Subcutaneous abdominal adipose tissue (tissue), 5 donors: Measurements from ENCODE around the gene BRD7.

Experiments used
- H3K27ac ChIP-seq: one replicate; pipeline ENCODE4 v1.7.0; 2013; ENCODE audit warnings: low read depth, mild to moderate bottlenecking, inconsistent platforms, low read length, moderate library complexity
- H3K27me3 ChIP-seq, 5 donors: one replicate each; pipeline ENCODE4 v1.7.0; 2013; ENCODE audit warnings: low read length in 5 of 5, inconsistent platforms in 1 of 5; ENCODE audit not compliant: control insufficient read depth in 5 of 5, insufficient read depth in 4 of 5
- H3K36me3 ChIP-seq, 5 donors: one replicate each; pipeline ENCODE4 v1.7.0; 2013; ENCODE audit warnings: low read length in 5 of 5; ENCODE audit not compliant: control insufficient read depth in 5 of 5, insufficient read depth in 5 of 5
- H3K4me1 ChIP-seq, 5 donors: one replicate each; pipeline ENCODE4 v1.7.0; 2013; ENCODE audit warnings: low read length in 5 of 5, mild to moderate bottlenecking in 3 of 5, moderate library complexity in 1 of 5; ENCODE audit not compliant: control insufficient read depth in 5 of 5, insufficient read depth in 5 of 5
- H3K4me3 ChIP-seq, 5 donors: one replicate each; pipeline ENCODE4 v1.7.0; 2013; ENCODE audit warnings: low read length in 5 of 5, low read depth in 1 of 5
- H3K9ac ChIP-seq, 5 donors: one replicate each; pipeline ENCODE4 v1.7.0; 2013; ENCODE audit warnings: low read length in 5 of 5, mild to moderate bottlenecking in 4 of 5, moderate library complexity in 3 of 5
- H3K9me3 ChIP-seq, 5 donors: one replicate each; pipeline ENCODE4 v1.7.0; 2013; ENCODE audit warnings: low read length in 5 of 5; ENCODE audit not compliant: control insufficient read depth in 5 of 5
- donor health status: healthy.
- donor health status: healthy.
- donor health status: healthy.
- donor health status: healthy.
- donor health status: healthy.

BRD7 gene

DNA sequence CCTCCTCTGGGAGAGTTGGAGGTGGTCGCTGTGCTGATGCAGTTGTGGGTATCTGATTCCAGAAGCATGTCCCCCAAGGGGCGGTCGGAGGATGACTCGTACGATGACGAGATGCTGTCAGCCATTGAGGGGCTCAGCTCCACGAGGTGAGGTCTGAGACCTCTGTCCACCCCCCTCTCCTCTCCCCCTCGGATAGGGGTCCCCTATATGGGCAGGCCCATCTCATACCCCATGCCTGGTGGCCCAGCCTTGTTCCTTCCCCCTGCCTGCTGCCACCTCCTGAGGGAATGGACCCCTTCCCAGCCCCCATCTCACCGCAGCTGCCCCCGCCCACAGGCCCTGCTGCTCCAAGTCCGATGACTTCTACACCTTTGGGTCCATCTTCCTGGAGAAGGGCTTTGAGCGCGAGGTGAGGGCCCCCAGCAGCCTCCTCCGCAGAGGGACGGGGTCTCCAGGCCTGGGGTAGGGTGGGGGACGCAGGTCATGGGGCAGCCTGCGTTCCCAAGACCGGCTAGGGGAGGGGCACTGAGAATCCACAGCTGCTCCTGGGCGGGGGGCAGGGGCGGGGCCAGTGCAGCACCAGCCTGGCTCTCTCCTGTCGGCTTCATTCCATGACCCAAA is 63.2 kb downstream of the BRD7 start:
- no peak overlapping the region for H3K9ac ChIP-seq
- H3K9me3 ChIP-seq: no peaks in the 10 kb centered on the region
- no peaks in the 10 kb centered on the region for H3K27me3 ChIP-seq
- peaks cover 0 to 74% (median 13%) of the 10 kb centered on the region in 5 donors for H3K36me3 ChIP-seq
- no peak overlapping the region for H3K27ac ChIP-seq
- no peak overlapping the region for H3K4me3 ChIP-seq
- peaks cover 2 to 13% (median 8%) of the 10 kb centered on the region in 5 donors for H3K4me1 ChIP-seq

DNA sequence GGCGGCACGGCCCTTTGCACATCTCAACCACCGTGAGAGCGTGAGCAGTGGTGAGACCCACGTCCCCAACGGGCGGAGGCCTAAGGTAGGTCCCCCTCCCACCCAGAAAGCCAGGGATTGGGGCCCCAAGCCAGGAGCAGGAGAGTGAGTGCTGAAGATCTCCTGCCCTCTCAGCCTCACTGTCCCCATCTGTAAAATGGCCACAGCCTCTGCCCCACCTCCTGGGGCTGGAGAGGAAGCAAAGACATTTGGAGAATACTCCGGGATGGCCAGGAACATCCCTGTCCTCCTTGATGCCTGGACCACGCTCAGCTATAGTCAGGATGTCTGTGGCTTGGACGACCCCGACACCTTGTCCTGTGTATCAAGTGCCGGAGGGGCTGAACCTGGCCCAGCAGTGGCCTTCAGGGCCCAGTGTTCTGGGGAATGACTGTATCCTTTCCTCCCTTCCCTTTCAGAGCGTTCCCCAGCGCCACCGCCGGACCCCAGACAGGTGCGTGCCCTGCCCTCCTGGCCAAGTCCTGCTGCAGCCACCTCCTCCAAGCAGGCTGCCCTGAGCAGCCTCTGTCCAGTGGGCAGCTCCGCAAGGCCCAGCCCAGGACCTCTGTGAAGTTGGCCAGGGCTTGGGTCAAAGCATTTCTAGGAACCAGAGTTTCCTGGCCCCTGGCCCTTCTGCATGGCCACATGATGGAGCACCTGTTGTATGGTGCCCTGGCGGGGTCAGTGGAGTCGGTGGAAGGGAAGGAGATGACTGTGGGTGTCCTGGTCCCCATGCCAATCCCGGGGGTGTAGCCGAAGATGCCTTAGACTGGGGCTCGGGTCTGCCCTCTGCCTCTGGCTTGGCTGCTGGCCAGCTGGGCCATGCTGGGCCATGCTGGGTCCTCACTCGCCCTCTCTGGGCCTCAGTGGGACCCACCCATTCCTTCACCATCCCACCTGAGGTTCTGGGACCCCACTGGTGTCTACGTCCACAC is 64.0 kb downstream of the BRD7 start:
- H3K9ac ChIP-seq: no peak overlapping the region
- H3K27me3 ChIP-seq: no peaks in the 10 kb centered on the region
- peaks cover 2 to 11% (median 6%) of the 10 kb centered on the region in 5 donors for H3K4me1 ChIP-seq
- peaks cover 0 to 75% (median 16%) of the 10 kb centered on the region in 5 donors for H3K36me3 ChIP-seq
- no peaks in the 10 kb centered on the region for H3K9me3 ChIP-seq
- no peak overlapping the region for H3K4me3 ChIP-seq
- no peak overlapping the region for H3K27ac ChIP-seq

DNA sequence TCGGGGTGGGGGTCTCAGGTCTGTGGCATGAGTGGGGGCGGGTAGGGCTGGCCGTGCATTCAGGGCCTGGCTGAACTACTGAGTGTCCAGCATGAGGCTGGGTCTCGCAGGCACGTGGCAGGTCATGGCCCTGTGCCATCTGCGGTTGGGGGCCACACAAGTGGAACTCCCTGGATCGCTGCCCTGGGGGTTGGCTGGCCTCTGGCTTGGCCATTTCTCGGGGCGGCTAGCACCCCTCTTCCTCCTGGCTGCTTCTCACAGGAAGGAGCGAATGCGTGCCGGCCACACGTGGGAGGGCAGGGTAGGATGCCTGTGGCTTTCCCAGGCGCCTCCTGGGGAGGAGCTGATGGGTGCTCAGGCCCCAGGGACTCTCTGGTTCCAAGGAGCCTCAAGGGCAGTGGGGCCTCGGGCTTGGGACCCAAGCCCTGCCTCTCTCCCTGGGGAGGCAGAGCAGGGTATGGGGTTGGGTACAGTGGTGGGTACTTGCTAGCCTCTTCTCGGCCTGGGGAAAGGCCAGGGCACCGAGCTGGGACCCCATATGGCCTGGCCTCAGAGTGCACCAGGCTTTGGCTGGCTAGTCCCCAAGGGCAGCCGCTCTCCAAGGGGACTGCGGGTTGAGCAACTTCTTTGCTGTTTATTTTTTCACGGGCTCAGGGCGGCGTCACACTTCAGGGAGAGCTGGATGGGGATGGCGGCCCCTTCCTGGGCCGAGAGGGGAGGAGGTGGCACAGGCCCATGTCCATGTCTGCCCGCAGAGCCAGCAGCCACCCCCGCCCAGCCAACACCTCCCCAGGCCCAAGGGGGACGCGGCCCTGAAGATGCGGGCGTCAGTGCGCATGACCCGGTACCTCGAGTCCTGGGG is 65.0 kb downstream of the BRD7 start:
- no peak overlapping the region for H3K9ac ChIP-seq
- no peaks in the 10 kb centered on the region for H3K27me3 ChIP-seq
- peaks cover 0 to 3% (median 0%) of the 10 kb centered on the region in 5 donors for H3K4me1 ChIP-seq
- no peak overlapping the region for H3K4me3 ChIP-seq
- H3K36me3 ChIP-seq: peaks cover 0 to 76% (median 18%) of the 10 kb centered on the region in 5 donors
- H3K27ac ChIP-seq: no peak overlapping the region
- H3K9me3 ChIP-seq: no peaks in the 10 kb centered on the region

DNA sequence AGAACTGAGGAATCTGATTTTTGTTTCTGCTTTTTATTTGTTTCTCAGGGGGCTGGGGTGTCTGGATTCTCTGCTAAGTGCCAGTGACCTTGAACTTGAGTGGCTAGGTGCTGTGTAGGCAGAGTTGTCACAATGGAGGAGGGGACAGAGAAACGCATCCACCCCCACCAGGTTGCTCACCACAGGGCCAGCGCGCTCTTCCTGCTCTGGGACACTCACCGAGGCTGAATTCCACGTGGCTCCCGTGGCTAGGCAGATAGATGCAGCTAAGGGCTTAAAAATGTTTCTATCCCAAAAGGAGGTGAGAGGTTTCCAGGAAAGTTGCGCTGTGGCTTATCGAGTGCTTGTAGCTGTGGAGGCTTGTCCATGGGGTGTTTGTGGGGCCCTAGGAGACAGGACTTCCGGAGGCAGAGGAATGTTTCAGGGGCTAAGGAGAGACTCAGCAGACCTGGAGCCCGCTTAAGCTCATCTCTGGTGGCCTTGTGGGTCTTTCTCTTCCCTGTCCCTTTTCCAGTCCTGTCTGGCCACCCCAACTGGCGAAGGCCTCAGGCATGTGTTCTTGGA is 65.7 kb downstream of the BRD7 start:
- Histone ChIP-seq H3K36me3 (peaks cover 0 to 77% (median 16%) of the 10 kb centered on the region in 5 donors), H3K27me3 (no peaks in the 10 kb centered on the region), H3K4me1 (peaks cover 0 to 3% (median 0%) of the 10 kb centered on the region in 5 donors), H3K4me3 (no peak overlapping the region), H3K9me3 (no peaks in the 10 kb centered on the region), H3K27ac (no peak overlapping the region), H3K9ac (no peak overlapping the region)

DNA sequence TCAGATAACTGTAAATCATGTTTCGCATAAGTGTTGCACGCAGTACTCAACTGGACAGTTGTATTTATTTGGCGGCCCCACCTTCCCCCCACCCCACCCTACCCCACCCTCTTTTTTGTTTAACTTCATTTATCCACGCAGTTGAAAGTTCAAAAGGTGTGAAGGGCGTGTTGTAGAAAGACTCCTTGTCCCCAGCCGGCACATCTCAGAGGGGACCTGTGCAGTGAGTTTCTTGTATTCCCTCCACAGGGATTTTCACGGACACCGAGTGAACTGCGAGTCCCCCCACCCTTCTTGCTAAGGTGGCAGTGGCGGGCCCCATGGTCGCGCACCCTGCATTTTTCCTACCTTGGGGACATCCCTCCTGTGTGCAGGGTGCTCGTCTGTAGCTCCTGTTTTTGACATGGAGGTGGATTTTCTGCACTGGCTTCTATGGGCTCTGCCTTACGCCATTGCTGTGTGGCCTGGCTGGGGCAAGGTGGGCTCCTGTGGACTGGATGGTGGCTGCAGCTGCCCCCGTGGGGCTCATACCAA is 66.2 kb downstream of the BRD7 start:
- Histone ChIP-seq H3K4me3 (no peak overlapping the region), H3K4me1 (peaks cover 0 to 3% (median 0%) of the 10 kb centered on the region in 5 donors), H3K27ac (no peak overlapping the region), H3K27me3 (no peaks in the 10 kb centered on the region), H3K36me3 (peaks cover 0 to 82% (median 16%) of the 10 kb centered on the region in 5 donors), H3K9me3 (no peaks in the 10 kb centered on the region), H3K9ac (no peak overlapping the region)

DNA sequence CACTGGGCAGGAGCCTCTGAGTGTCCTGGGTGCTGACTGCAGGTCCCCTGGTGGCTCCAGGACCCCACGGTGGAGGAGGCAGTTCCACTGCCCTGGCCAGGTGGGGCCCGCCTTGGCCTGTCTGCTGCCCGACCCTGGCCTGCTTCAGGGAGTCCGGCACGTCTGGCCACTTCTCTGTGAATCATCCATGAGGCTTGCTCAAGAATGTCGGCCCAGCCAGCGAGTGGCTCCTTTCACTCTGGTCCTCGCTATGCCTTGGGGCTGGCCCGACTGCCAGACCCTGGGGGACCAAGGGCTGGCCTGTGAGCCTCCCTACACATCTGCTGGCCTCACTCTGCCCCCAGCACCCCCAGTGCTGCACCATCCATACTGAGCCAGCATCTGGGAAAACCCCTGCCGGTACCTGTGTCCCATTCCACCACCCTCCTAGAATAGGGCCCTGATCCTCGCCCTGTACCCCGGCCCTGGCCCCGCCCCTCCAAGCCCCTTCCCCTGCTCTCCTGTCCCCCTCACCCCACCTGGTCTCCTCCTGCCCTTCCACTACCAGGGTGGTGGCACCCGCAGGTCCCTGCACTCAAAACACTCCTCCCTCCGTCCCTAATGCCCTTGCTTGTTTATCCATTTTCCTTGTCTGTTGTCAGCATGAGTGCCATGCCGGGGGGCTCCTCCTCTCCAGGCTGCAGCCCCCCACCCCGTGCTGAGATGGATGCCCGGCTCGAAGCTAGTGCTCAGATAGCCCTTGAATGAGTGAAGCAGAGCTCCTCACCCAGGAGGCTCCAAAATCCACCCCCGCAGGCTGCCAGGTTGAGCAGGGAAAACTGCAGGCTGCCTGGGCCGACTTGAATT is 66.9 kb downstream of the BRD7 start:
- Histone ChIP-seq H3K27me3 (no peaks in the 10 kb centered on the region), H3K27ac (no peak overlapping the region), H3K9ac (no peak overlapping the region), H3K36me3 (peaks cover 0 to 82% (median 16%) of the 10 kb centered on the region in 5 donors), H3K9me3 (no peaks in the 10 kb centered on the region), H3K4me1 (peaks cover 0 to 3% (median 0%) of the 10 kb centered on the region in 5 donors), H3K4me3 (no peak overlapping the region)

DNA sequence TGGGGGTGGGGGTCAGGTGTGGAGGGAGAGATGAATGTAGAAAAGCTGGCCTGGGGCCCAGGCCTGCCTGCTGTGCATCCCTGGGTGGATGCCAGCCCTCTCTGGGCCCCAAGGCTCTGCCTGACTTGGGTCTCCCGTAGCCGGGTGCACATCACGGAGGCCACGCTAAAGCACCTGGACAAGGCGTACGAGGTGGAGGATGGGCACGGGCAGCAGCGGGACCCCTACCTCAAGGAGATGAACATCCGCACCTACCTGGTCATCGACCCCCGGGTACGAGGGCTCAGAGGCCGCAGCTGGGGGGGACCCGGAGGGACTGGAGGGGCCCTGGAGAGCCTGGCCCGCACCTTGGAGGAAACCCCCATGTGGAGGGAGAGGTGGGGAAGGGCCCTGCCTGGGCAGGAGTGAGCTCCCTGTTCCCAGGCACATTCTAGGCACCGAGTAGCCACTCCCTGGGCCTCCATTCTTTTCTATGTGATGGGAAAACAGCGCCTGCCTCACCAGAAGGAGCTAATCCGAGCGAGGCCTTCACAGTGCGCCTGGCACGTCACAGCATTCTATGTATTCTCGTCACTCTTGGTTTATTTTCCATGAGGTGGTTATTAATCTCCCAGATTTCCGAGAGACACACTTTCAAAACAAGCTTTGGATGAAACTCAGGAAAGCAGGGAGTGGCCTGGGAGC is 67.7 kb downstream of the BRD7 start:
- H3K36me3 ChIP-seq: peaks cover 0 to 84% (median 16%) of the 10 kb centered on the region in 5 donors
- H3K4me1 ChIP-seq: peaks cover 0 to 3% (median 0%) of the 10 kb centered on the region in 5 donors
- no peak overlapping the region for H3K27ac ChIP-seq
- no peak overlapping the region for H3K9ac ChIP-seq
- H3K27me3 ChIP-seq: no peaks in the 10 kb centered on the region
- H3K9me3 ChIP-seq: no peaks in the 10 kb centered on the region
- no peak overlapping the region for H3K4me3 ChIP-seq

DNA sequence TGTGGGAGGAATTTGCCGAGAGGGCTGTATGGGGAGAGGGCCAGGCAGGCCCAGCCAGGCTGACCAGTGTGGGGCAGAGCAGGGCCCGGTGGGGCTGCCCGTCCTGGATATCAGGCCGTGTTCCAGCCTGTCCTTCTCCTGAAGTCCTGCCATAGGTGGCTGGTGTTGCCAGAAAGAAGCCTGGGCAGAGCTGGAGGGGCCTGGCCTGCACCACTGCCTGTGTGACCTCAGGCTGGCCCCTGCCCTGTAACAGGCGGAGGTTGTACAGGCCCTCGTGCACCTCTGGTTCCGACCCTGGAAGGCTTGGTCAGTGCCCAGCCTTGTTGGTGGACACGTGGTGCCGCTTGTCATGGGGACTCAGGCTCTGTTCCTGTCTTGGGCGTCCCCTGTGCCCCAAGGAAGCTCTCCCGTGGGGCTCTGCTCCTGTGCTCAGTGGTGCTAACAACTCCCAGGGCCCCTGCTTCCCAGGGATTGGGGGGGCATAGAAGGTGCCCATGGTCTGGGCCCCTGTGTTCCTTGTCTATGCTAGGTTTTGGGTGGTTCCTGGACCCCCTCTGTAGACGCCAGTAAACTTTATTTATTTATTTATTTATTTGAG is 69.2 kb downstream of the BRD7 start:
- Histone ChIP-seq H3K27ac (no peak overlapping the region), H3K9me3 (no peaks in the 10 kb centered on the region), H3K4me1 (peaks cover 0 to 3% (median 0%) of the 10 kb centered on the region in 5 donors), H3K9ac (no peak overlapping the region), H3K4me3 (no peak overlapping the region), H3K27me3 (no peaks in the 10 kb centered on the region), H3K36me3 (peaks cover 0 to 82% (median 20%) of the 10 kb centered on the region in 5 donors)
